HepG2 (cell line): ENCODE results near the gene GPR17. TPM values are rescaled to one million over a fixed set of nuclear protein-coding genes. Genes with fewer than 3 reads are reported as not detected.

Experiments
- ARNT ChIP-seq: fragments of 450-650 bp; IDR thresholded peaks from 2 replicates; pipeline ENCODE4 v1.6.1; 2017
- ATF2 ChIP-seq: sonication (generic); formaldehyde crosslinking; IDR thresholded peaks from 2 replicates; pipeline ENCODE4 v1.4.0; 2020; ENCODE audit warnings: missing genetic modification reagents
- CEBPB ChIP-seq: IDR thresholded peaks from 2 replicates; pipeline ENCODE4 v1.6.1; 2011; ENCODE audit warnings: low read depth, low read length, improper control_type of control experiment, borderline replicate concordance
- CENPBD1 ChIP-seq: sonication (generic); formaldehyde crosslinking; IDR thresholded peaks from 2 replicates; pipeline ENCODE4 v1.8.0; 2022; ENCODE audit warnings: missing genetic modification reagents, low read depth, mild to moderate bottlenecking, borderline replicate concordance
- EHMT2 ChIP-seq: fragments of 200-600 bp; sonication (generic); IDR thresholded peaks from 2 replicates; pipeline ENCODE4 v1.7.0; 2017; ENCODE audit warnings: antibody characterized with exemption, low read depth, low read length, borderline replicate concordance
- ETV5 ChIP-seq: IDR thresholded peaks from 2 replicates; pipeline ENCODE4 v1.6.1; 2018; ENCODE audit warnings: missing biosample characterization, missing genetic modification reagents, inconsistent platforms, borderline replicate concordance
- FOXJ3 ChIP-seq: sonication (generic); formaldehyde crosslinking; IDR thresholded peaks from 2 replicates; pipeline ENCODE4 v1.4.0; 2020; ENCODE audit warnings: missing genetic modification reagents, mild to moderate bottlenecking, borderline replicate concordance
- FOXP4 ChIP-seq: sonication (generic); formaldehyde crosslinking; IDR thresholded peaks from 2 replicates; pipeline ENCODE4 v1.4.0; 2020; ENCODE audit warnings: missing genetic modification reagents
- HNRNPK ChIP-seq: fragments of 200-400 bp; formaldehyde crosslinking; IDR thresholded peaks from 2 replicates; pipeline ENCODE4 v1.6.1; 2018; ENCODE audit warnings: low read length, low read depth, moderate library complexity, mild to moderate bottlenecking; ENCODE audit not compliant: poor library complexity, severe bottlenecking
- PTBP1 ChIP-seq: fragments of 200-400 bp; formaldehyde crosslinking; IDR thresholded peaks from 2 replicates; pipeline ENCODE4 v1.6.1; 2018; ENCODE audit warnings: low read length, low read depth; ENCODE audit not compliant: poor library complexity, severe bottlenecking
- SATB2 ChIP-seq: sonication (generic); formaldehyde crosslinking; IDR thresholded peaks from 2 replicates; pipeline ENCODE4 v1.5.0; 2020; ENCODE audit warnings: missing genetic modification reagents
- SYNCRIP ChIP-seq: fragments of 200-400 bp; formaldehyde crosslinking; IDR thresholded peaks from 2 replicates; pipeline ENCODE4 v1.6.1; 2018; ENCODE audit warnings: mild to moderate bottlenecking, low read depth, low read length; ENCODE audit not compliant: insufficient read depth
- TBX2 ChIP-seq: sonication (generic); formaldehyde crosslinking; IDR thresholded peaks from 2 replicates; pipeline ENCODE4 v1.5.0; 2020; ENCODE audit warnings: missing genetic modification reagents, mild to moderate bottlenecking, borderline replicate concordance
- ZFP62 ChIP-seq: sonication (generic); formaldehyde crosslinking; IDR thresholded peaks from 2 replicates; pipeline ENCODE4 v1.4.0; 2020; ENCODE audit warnings: missing genetic modification reagents
- ZNF280D ChIP-seq: sonication (generic); formaldehyde crosslinking; IDR thresholded peaks from 2 replicates; pipeline ENCODE4 v1.5.1; 2020; ENCODE audit warnings: mild to moderate bottlenecking, missing genetic modification reagents
- ZNF44 ChIP-seq: sonication (generic); formaldehyde crosslinking; IDR thresholded peaks from 2 replicates; pipeline ENCODE4 v1.5.1; 2020; ENCODE audit warnings: mild to moderate bottlenecking, missing genetic modification reagents
- ZNF660 ChIP-seq: sonication (generic); formaldehyde crosslinking; IDR thresholded peaks from 2 replicates; pipeline ENCODE4 v1.5.1; 2020; ENCODE audit warnings: mild to moderate bottlenecking, low read depth, missing genetic modification reagents, borderline replicate concordance
- polyA plus RNA-seq, 8 experiments: library from polyadenylated mRNA; depleted of rRNA in 3 of 8; stranded (reverse) in 7 of 8; unstranded in 1 of 8; fragments of >200 nt; fragmentation: Illumina TruSeq in 4 of 8; extraction: Trizol in 4 of 8; gene quantifications; 2 replicates each; pipeline versions ENCODE4 v1.2.1 to v1.2.3, GENCODE V29; 2011 to 2016; ENCODE audit warnings: low read depth in 4 of 8, missing spikeins in 1 of 8, mixed read lengths in 1 of 8; ENCODE audit not compliant: insufficient read depth in 1 of 8
- total RNA-seq, 5 experiments: library from RNA; depleted of rRNA; stranded (reverse); fragments of >200 nt; fragmentation: Illumina TruSeq; extraction: Trizol; gene quantifications; 2 replicates each; pipeline ENCODE4 v1.2.3, GENCODE V29; 2016; ENCODE audit warnings: low read depth in 1 of 5
- TF ChIP-seq, protein P1 (sequence below): sonication (generic); formaldehyde crosslinking; IDR thresholded peaks from 2 replicates; pipeline ENCODE4 v1.4.0; 2020; ENCODE audit warnings: missing genetic modification reagents
- TF ChIP-seq, protein P2 (sequence below): sonication (generic); formaldehyde crosslinking; IDR thresholded peaks from 2 replicates; pipeline ENCODE4 v1.4.0; 2020; ENCODE audit warnings: mild to moderate bottlenecking, missing genetic modification reagents

GPR17 gene
- total and polyA plus RNA-seq, 2 of the 13 experiments (the other 11 are each of a cell fraction or from before 2014, with no cell fraction given), result not detected

DNA sequence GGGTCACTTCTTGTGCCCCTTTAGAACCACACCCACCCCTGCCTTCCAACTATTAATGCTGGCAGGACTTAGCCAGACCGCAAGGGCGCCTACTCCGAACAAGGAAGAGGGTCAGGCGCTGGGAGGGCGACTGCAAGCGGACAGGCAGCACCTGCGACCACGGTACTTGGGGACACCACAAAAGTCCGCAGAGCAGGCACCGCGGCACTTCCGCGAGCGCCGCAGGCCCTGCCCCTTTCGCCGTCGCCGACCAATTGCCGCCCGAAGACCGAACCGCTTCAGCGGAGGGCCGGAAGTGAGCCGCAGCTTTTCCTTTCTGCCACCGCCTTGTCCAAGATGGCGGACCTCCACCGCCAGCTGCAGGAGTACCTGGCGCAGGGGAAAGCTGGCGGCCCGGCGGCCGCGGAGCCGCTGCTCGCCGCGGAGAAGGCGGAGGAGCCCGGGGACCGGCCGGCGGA, 55.3 kb downstream of the GPR17 start, which contains the start of gene SFT2D3 (continued):
- no peak; the same call in 1 of the 2 replicates for TF ChIP-seq FOXP4 (CRISPR knock-in tag)
- TF ChIP-seq TBX2 (CRISPR knock-in tag), result no peak; the same call in 1 of the 2 replicates
- no peak for TF ChIP-seq ARNT
- no peak for TF ChIP-seq ZNF44 (CRISPR knock-in tag)
- TF ChIP-seq, protein P1, sequence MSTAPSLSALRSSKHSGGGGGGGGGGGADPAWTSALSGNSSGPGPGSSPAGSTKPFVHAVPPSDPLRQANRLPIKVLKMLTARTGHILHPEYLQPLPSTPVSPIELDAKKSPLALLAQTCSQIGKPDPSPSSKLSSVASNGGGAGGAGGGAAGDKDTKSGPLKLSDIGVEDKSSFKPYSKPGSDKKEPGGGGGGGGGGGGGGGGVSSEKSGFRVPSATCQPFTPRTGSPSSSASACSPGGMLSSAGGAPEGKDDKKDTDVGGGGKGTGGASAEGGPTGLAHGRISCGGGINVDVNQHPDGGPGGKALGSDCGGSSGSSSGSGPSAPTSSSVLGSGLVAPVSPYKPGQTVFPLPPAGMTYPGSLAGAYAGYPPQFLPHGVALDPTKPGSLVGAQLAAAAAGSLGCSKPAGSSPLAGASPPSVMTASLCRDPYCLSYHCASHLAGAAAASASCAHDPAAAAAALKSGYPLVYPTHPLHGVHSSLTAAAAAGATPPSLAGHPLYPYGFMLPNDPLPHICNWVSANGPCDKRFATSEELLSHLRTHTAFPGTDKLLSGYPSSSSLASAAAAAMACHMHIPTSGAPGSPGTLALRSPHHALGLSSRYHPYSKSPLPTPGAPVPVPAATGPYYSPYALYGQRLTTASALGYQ, result 0 out of 2 replicates have a peak, but pooled peaks have one; percentile 11
- no peak for TF ChIP-seq ZNF280D
- TF ChIP-seq, protein P2, sequence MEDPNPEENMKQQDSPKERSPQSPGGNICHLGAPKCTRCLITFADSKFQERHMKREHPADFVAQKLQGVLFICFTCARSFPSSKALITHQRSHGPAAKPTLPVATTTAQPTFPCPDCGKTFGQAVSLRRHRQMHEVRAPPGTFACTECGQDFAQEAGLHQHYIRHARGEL, result no peak
- TF ChIP-seq CEBPB, result no peak
- no peak for TF ChIP-seq CENPBD1 (CRISPR knock-in tag)
- TF ChIP-seq HNRNPK, result no peak
- TF ChIP-seq SATB2 (CRISPR knock-in tag), result 0 out of 2 replicates have a peak, but pooled peaks have one; percentile 66
- no peak for TF ChIP-seq ZFP62 (CRISPR knock-in tag)
- TF ChIP-seq ETV5 (CRISPR knock-in tag), result peak; percentile 90
- 0 out of 2 replicates have a peak, but pooled peaks have one; percentile 40 for TF ChIP-seq ATF2 (CRISPR knock-in tag)
- peak; percentile 5 for TF ChIP-seq PTBP1
- no peak for TF ChIP-seq FOXJ3 (CRISPR knock-in tag)
- no peak for TF ChIP-seq ZNF660 (CRISPR knock-in tag)
- no peak for TF ChIP-seq SYNCRIP
- TF ChIP-seq EHMT2, result no peak
